Stimulated activated CD4-positive, alpha-beta T cell treated with anti-CD3 and anti-CD28 coated beads, TNF-alpha, amount 100 ng/mL, for 1 hour (primary cell): ENCODE data around the gene PDZRN3.

ENCODE experiments used
- DNase-seq, 3 donors: peaks; one replicate each; pipeline ENCODE4 v3.0.0-alpha.2; 2020; ENCODE audit warnings: low read depth in 3 of 3, low spot score in 1 of 3

Gene PDZRN3

DNA sequence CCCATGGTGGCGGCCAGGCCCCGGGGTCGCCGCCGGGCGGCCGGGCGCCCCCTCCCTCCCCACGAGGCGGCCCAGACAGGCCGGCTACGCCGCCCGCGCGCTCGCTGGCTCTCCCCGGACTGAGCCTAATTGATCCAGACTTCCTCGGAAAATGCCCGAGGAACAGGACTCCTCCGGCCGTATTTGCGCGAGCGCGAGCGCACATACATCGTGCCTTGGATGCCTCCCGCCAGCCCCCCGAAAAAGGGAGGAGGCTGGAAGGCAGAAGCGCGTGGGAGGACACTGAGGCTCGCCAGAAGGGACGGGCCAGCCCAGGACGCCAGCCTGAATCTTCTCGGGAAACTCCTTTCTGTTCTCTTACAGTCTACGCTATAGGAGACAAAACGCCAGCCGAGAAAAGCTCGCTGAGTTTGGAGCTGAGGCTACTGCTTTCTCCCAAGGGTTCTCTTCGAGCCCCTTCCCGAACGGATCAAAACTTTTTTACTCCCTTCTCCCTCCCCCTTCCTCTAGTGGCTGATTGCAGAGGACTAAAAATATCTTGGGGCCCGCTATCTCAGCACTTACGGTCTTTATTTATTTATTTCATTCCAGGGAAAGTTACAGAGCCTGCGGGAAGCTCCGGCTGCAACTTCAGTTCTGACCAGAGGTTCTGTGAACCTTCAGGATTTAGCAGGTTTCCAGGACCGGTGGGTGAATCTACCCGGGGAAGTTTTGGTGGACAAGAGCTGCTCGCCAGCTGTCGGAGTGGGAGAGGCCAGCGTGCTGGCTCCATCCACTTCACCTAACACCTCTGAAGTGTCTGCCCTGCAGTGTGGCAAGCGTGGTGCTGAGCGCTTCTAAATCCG lies at the start of gene PDZRN3:
TSS of gene PDZRN3 (minus strand) at position 121 of the 845 bp plus-strand sequence.
- DNase-seq, result no peak

DNA sequence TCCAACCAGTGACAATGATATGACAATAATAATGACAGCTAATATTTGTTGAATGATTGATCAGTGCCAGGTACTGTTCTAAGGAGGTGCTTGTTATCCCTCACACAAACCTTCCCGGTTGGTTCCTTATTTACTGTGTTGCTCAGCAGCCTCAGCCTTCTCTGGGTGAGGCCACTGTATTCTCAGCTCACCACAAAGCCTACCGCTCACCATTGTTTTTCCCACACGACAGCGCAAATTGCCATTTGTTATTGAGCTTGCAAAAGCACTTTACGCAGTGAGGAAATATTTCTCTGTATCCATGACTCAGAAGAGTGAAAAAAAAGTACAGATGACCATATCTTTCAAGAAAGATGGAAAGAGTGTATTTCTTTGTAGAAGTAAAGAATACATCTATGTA lies 49.5 kb upstream of the PDZRN3 start:
- DNase-seq, result no peak

DNA sequence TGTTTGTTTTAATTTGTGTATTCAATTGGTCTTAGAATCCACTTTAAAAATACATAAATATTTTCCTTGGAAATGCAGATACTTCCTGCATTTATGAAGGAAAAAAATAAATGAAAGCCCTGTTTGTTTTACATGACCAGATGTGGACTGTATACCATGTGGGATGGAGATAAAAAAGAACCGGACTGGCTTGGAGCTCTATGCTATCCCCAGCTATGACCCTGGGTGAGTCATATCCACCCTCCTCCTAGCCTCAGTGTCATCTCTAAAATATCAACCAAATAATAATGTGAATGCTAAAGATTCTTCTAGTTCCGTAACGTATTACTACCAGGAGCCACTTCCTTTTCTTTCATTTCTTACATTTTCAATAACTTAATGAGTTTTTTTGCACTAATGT lies 44.5 kb upstream of the PDZRN3 start:
- DNase-seq, result no peak

GRCh38 chr3:73668391-73668790 lies 43.6 kb upstream of the PDZRN3 start:
- DNase-seq, result no peak

GRCh38 chr3:73667889-73668288 lies 43.1 kb upstream of the PDZRN3 start:
- no peak for DNase-seq

DNA sequence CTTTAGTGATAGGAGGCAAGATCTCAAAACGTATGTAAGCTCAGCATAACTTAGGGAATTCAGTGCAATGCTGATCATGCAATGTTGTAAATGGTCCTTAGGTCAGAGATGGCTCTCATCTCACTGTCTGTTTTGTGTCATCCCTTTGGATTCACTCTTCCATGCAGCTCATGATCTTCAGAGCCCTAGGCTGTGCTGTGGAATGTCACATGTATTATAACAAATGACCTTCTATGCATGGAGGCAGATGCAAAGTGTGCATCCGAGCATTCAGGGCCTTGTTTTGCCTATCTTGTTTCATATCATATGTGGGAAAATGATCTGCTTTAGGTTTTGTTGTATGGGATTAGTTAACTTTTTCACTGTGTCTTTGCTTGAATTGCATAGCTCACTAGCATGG lies 40.5 kb upstream of the PDZRN3 start:
- DNase-seq, result no peak

DNA sequence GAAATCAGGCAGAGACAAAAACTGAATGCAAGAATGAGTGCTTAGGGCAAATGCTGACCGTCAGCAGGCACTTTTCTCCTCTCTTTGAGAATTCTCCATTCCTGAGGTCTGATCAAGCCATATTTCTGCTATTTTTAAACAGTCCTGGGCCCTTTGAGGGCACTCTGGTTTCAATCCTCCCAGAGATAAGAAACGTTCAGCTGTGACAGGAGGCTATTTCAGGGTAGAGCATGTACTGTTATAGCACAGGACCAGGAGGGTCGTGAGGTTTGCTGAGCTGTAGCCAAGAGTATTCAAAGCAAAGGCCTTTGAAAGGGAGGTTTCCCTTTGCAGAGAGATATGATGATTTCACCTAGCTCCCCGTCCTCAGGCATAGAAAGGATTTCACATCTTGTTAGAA lies 39.6 kb upstream of the PDZRN3 start:
- DNase-seq, result no peak

GRCh38 chr3:73663495-73663894 lies 38.8 kb upstream of the PDZRN3 start:
- DNase-seq, result no peak

DNA sequence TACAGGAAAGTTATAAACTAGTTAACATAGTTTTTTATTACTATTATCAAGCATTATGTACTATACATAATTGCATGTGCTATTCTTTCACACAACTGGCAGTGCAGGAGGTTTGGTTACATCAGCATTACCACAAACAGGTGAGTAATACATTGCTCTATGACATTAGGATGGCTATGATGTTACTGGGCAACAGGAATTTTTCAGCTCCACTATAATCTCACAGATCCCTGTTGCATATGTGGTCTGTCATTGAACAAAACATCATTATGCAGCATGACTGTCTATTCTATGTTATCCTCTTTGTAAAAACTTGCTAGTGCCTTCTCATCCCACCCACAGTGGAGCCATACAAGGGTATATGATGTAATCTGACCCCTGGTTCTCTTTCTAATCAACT lies 36.5 kb upstream of the PDZRN3 start:
- no peak for DNase-seq

GRCh38 chr3:73658227-73658626 lies 33.5 kb upstream of the PDZRN3 start:
- DNase-seq, result no peak

DNA sequence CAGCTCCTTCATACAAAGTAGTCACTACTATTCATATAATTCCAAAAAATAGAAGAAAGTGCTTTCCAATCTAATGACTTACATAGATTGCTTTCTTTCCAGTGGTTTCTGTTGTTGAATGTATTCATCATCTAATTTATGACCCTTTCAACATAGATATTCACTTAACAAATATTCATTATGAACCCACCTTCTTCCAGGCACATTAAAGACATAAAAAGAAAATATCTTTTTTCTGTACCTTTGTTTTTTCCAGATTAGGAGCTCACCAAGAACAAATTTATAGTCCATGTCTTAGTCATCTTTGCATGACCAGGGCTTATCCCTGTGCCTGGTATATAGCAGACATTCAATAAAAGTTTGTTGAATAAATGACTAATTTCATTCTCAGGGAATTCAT lies 32.4 kb upstream of the PDZRN3 start:
- no peak for DNase-seq

DNA sequence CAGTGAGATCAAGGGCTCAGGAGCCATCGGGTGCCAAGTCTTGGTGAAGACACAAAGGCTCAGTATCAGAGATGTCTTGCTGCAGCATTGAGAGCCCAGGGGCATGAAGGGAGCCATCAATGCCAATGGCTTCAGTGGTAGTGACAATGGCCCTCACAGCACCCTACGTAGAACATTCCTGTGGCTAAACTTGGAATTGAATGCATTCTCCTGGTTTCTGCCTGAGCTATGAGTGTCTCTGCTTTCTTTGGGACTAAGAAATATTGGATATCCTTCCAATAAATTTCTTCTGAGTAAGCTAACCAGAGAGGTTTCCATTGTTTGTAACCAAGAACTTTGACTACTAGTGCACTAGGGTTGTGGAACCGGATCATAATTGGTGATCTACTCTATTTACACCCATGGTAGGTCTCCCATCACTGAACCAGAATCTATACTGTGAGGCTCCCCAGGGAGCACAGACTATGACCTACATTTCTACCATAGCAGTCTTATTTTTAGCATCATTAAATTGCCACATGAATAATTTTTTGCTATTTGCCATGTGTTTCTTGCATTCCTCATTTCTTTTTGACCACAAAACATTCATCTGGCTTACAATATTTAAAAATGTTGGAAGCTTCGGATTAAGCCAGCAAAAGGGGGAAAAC lies 31.6 kb upstream of the PDZRN3 start:
- DNase-seq, result no peak

DNA sequence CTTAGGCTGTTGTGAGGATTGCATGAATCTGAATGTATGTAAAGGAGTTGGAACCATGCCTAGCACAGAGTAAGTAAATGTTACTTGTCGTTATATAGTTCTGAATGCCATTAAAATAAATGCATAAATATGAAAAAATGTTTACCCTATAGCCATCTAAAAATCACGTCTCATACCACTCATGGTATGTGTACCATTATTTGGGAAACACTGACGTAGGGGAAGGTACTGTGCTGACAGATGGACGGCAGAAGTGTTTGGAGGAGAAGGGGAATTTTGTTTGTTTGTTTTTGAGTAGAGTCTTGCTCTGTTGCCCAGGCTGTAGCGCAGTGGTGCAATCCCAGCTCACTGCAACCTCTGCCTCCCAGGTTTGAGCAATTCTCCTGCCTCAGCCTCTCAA lies 30.5 kb upstream of the PDZRN3 start:
- no peak for DNase-seq

DNA sequence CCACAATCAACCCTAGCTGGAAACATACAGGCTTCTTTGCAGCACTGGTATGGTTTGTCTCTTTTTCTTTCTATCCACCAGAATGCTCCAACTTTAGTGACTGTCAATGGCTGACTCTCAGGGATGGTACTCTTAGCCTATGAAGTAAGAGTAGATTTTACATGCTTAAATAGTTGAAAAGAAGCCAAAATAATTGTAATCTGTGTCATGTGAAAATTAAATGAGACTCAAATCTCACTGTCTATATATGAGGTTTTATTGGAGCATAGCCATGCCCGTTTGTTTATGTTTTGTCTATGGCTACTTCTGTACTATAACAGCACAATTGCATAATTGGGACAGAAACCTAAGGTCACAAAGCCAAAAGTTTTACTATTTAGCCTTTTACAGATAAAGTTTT lies 29.1 kb upstream of the PDZRN3 start:
- no peak for DNase-seq

- no peak for DNase-seq
Measured at GRCh38 chr3:73653351-73653750, 28.6 kb upstream of the PDZRN3 start.

- DNase-seq, result no peak
Measured at GRCh38 chr3:73652896-73653295, 28.2 kb upstream of the PDZRN3 start.

GRCh38 chr3:73637042-73637441 lies 12.3 kb upstream of the PDZRN3 start:
- DNase-seq, result no peak

GRCh38 chr3:73635254-73635653 lies 10.5 kb upstream of the PDZRN3 start:
- DNase-seq, result no peak

DNA sequence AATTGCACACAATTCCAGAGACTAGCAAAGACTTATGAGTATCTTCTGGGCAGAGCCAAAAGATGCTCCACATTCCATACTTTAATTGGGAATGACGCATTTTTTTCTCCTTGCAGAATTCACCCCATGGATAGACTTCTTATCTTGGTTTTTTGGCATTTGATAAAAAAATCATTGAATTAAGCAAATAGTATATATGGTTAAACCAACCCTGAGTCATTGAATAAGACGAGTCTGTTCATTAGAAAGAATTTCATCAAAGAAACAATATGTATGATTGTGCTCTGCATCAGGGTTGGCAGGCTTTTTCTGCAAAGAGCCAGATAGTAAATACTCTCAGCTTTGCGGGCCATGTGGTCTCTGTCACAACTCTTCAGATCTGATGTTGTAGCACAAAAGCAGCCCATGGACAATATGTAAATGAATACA lies 9.2 kb upstream of the PDZRN3 start:
- DNase-seq, result no peak

DNA sequence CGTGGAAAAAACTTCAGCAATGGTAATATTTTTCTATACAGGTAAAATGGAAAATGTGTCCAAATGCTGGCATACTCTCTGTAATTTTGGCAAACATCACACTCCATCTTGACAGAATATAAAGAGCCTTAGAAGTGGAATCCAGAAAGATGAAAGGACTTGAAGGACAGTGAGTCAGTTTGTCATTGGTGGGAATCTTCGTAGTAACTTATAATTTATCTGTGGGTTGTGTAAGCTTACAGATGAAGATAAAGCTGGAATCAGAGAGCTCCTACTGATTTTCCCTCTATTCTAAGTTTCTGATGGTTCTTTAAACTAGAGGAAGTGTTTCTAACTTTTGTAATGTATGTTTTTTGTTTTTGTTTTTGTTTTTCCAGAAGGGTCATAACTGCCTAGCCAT lies 8.7 kb upstream of the PDZRN3 start:
- DNase-seq, result no peak

- no peak for DNase-seq
Measured at GRCh38 chr3:73626106-73626505, 1.4 kb upstream of the PDZRN3 start.

DNA sequence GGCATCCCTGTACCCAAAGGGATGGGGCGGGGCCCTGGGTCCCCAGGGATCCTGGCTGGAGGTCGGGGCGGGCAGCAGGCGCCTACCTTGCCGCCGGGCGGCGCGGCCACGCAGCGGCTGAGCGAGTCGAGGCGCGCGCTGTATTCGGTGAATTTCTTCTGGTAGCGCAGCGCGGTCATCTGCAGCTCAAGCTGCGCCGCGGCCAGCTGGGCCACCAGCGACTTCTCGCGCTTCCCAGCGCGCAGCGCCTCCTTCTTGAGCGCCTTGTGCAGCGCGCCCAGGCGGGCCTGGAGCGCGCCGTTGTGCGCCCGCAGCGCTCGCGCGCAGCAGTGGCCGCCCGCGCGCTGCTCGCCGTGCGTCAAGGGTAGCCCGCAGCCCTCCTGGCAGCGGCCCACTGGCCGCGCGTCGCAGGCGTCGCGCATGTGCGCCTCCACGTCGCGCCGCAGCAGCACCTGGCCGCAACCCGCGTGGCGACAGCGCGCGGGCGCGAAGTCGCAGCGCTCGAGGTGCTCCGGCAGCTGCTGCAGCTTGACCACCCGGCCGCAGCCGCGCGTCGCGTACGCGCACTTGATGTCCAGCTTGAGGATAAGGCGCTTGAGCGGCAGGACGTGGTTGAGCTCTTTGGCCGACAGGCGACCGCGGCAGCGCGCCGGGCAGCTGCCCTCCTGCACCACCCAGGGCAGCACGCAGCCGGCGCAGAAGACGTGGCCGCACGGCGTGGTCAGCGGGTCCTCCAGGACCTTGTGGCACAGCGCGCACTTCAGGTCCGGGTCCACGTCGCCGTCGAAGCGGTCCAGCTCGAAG lies 522 bp downstream of the PDZRN3 start:
- no peak for DNase-seq
